HEK293T (cell line): Measurements from ENCODE around the gene ADAMTS12.

Source experiments
- CTBP1 ChIP-seq: fragments of 450-650 bp; IDR thresholded peaks from 2 replicates; pipeline ENCODE4 v1.6.1; 2016; ENCODE audit warnings: borderline replicate concordance
- FOXK2 ChIP-seq: fragments of 450-650 bp; IDR thresholded peaks from 2 replicates; pipeline ENCODE4 v1.6.1; 2016; ENCODE audit warnings: mild to moderate bottlenecking
- SUZ12 ChIP-seq: fragments of 450-650 bp; IDR thresholded peaks from 2 replicates; pipeline ENCODE4 v1.6.1; 2016; ENCODE audit warnings: mild to moderate bottlenecking
- TARDBP ChIP-seq: fragments of 450-650 bp; IDR thresholded peaks from 2 replicates; pipeline ENCODE4 v1.6.1; 2016

DNA sequence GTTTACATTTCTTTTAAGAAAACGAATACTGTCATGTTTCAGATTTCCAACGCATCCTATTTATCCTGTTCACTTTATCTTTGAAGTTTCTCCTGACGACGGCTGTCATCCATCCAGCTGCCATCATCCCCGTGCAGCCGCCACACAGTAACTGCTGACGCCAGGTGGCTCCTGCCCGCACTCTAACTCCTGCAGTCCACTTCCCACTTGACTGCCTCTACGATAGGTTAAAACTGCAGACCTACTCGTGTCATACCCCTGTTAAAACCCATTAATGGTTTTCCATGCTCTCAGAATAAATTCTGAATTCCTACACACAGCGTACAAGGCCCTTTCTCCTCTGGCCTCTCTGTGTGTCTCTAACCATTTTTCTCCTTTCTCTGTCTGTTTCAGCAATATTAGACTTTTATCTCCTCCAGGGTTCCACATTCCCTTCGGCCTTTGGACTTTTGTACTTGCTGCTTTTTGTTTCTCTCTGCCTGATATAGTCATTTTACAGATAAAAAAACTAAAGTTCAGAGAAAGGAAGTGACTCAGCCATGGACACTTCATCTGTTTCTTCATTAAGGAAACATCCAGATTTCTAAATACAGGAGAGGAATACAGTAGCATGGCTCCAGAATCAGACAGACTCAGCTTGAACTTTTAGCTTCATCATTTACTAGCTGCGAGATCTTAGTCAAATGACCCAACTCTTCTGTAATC lies 84.9 kb downstream of the ADAMTS12 start:
- no peak for TF ChIP-seq TARDBP
- TF ChIP-seq FOXK2: no peak
- no peak for TF ChIP-seq SUZ12
- TF ChIP-seq CTBP1: no peak
